MCF 10A (cell line): ENCODE results near the gene NSUN2. TPM values are rescaled to one million over a fixed set of nuclear protein-coding genes. Genes with fewer than 3 reads are reported as not detected.

Experiments used
- BruUV-seq: library from RNA; stranded (reverse); fragments of 400-500 nt; replicated peaks from 2 replicates; lab custom pipeline; 2021; lab: Mats Ljungman, UMichigan
- CTCF ChIA-PET: fragments of 300-600 bp; sonication (Branson Sonifier 250); formaldehyde crosslinking; extraction: SDS; loops from one replicate; lab custom pipeline; 2021; ENCODE audit warnings: antibody characterized with exemption, inconsistent platforms; lab: Yijun Ruan, JAX
- POLR2A ChIA-PET: fragments of 300-600, 350-650 bp; sonication (Branson Sonifier 250); formaldehyde crosslinking; extraction: SDS; loops from one replicate; lab custom pipeline; 2020; ENCODE audit warnings: antibody characterized with exemption, inconsistent platforms; lab: Yijun Ruan, JAX
- DNase-seq: peaks from one replicate; pipeline ENCODE4 v3.0.0-alpha.2; 2018; ENCODE audit not compliant: unreplicated experiment
- H3K27ac Mint-ChIP-seq: one replicate; pipeline ENCODE4 v1.8.0; 2022; ENCODE audit warnings: mild to moderate bottlenecking, low read depth, mixed read lengths; ENCODE audit not compliant: unreplicated experiment
- H3K27me3 Mint-ChIP-seq: one replicate; pipeline ENCODE4 v1.8.0; 2022; ENCODE audit warnings: mixed read lengths; ENCODE audit not compliant: insufficient read depth, unreplicated experiment
- H3K36me3 Mint-ChIP-seq: one replicate; pipeline ENCODE4 v1.8.0; 2022; ENCODE audit warnings: mild to moderate bottlenecking, moderate library complexity, mixed read lengths; ENCODE audit not compliant: insufficient read depth, unreplicated experiment
- H3K4me1 Mint-ChIP-seq: one replicate; pipeline ENCODE4 v1.8.0; 2022; ENCODE audit warnings: mixed read lengths; ENCODE audit not compliant: insufficient read depth, unreplicated experiment
- H3K4me3 Mint-ChIP-seq: one replicate; pipeline ENCODE4 v1.8.0; 2022; ENCODE audit warnings: mild to moderate bottlenecking, moderate library complexity, mixed read lengths; ENCODE audit not compliant: unreplicated experiment
- H3K9me3 Mint-ChIP-seq: one replicate; pipeline ENCODE4 v1.8.0; 2022; ENCODE audit warnings: mixed read lengths; ENCODE audit not compliant: unreplicated experiment
- CTCF ChIP-seq: fragments of 200-600 bp; IDR thresholded peaks from one replicate; pipeline ENCODE4 v1.8.0; 2022; ENCODE audit warnings: antibody characterized with exemption, mild to moderate bottlenecking; ENCODE audit not compliant: unreplicated experiment
- intact Hi-C: fragments of 100-400 bp; cut with micrococcal nuclease; formaldehyde crosslinking; loops from 2 replicates; pipeline ENCODE4 v1.14.1; 2022
- total RNA-seq: library from RNA; stranded (reverse); gene quantifications from 2 replicates; pipeline ENCODE4 v1.2.3, GENCODE V29; 2022

Gene NSUN2
- total RNA-seq, 1 experiment from 2014 or later, result 95.7 TPM

- ChIA-PET CTCF (no interaction called here), POLR2A (no interaction called here)
- H3K36me3 Mint-ChIP-seq, result no peaks in the 10 kb centered on the region
- H3K4me1 Mint-ChIP-seq, result peaks cover 6% of the 10 kb centered on the region
- peak; percentile 65 for DNase-seq
- BruUV-seq, result no TSS peak
- no peaks in the 10 kb centered on the region for H3K9me3 Mint-ChIP-seq
- intact Hi-C loops, result no loop called here
- H3K4me3 Mint-ChIP-seq, result no peak overlapping the region
- peaks cover 14% of the 10 kb centered on the region for H3K27me3 Mint-ChIP-seq
- no peak for TF ChIP-seq CTCF
- no peak overlapping the region for H3K27ac Mint-ChIP-seq
Measured at GRCh38 chr5:6551287-6551954, 81.4 kb downstream of the NSUN2 start.

- no TSS peak for BruUV-seq
- no peak overlapping the region for H3K27ac Mint-ChIP-seq
- no peaks in the 10 kb centered on the region for H3K9me3 Mint-ChIP-seq
- POLR2A ChIA-PET, result no interaction called here
- no peak overlapping the region for H3K4me3 Mint-ChIP-seq
- TF ChIP-seq CTCF, result no peak
- intact Hi-C loops, result no loop called here
- peaks cover 22% of the 10 kb centered on the region for H3K27me3 Mint-ChIP-seq
- DNase-seq, result no peak
- H3K4me1 Mint-ChIP-seq, result peaks cover 6% of the 10 kb centered on the region
- CTCF ChIA-PET, result interaction anchor here (0.7 kb wide), 1 partner anchor 331 kb away, joined by 3 read pairs; no protein-coding TSS in a partner anchor
- no peaks in the 10 kb centered on the region for H3K36me3 Mint-ChIP-seq
Measured at GRCh38 chr5:6550628-6551027, 82.2 kb downstream of the NSUN2 start.

Other genes with a start within 250 kb of the NSUN2 start
- gene UBE2QL1, start 184.2 kb downstream of the NSUN2 start, total RNA-seq, result not detected in 2 replicates
- gene SRD5A1, start 396 bp upstream of the NSUN2 start, total RNA-seq, result 12.2 and 12.4 TPM in 2 replicates
- gene TENT4A, start 80.4 kb upstream of the NSUN2 start, total RNA-seq, result 25.6 and 27.6 TPM in 2 replicates